Measurements from ENCODE around the gene NAGK.

DNA sequence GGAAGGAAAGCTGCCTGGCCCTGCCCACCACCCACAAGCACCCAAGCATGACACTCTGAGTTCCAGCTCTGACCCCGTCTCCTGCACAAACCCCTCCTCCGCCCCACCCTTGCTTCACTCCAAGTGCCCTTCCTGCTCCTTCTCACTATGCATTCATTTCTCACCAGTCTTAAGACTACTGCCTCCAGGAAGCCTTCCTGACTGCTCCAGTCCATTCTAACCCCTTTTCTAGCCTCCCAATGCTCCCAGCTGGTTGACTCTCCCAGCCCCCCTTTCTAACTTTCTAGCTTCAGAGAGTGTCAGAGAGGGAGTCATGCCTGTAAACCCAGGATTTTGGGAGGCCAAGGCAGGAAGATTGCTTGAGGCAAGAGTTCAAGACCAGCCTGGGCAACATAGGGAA is 8.2 kb upstream of the NAGK start:
- TF ChIP-seq, protein P1, sequence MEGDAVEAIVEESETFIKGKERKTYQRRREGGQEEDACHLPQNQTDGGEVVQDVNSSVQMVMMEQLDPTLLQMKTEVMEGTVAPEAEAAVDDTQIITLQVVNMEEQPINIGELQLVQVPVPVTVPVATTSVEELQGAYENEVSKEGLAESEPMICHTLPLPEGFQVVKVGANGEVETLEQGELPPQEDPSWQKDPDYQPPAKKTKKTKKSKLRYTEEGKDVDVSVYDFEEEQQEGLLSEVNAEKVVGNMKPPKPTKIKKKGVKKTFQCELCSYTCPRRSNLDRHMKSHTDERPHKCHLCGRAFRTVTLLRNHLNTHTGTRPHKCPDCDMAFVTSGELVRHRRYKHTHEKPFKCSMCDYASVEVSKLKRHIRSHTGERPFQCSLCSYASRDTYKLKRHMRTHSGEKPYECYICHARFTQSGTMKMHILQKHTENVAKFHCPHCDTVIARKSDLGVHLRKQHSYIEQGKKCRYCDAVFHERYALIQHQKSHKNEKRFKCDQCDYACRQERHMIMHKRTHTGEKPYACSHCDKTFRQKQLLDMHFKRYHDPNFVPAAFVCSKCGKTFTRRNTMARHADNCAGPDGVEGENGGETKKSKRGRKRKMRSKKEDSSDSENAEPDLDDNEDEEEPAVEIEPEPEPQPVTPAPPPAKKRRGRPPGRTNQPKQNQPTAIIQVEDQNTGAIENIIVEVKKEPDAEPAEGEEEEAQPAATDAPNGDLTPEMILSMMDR (conservative IDR thresholded peaks at IDR 0.05; ENCODE audit: low read depth in 2 of 2): no peak
- TF ChIP-seq EZH2phosphoT487 (IDR thresholded peaks at IDR 0.05; ENCODE audit: unreplicated experiment): no peak
- no peak for TF ChIP-seq EZH2 (IDR thresholded peaks at IDR 0.05; ENCODE audit: low read depth, unreplicated experiment)
- no peak for TF ChIP-seq POLR2AphosphoS5 (IDR thresholded peaks at IDR 0.05; ENCODE audit: low read depth)

Data from GM23338 (cell line).